Measurements from ENCODE around the gene DCST2.

The DCST2 gene

GRCh38 chr1:155002464-155003226, 30.9 kb downstream of the DCST2 start, which contains the start of gene ZBTB7B:
TSS of gene ZBTB7B (plus strand) at chr1:155002802. CDS start at chr1:155014661, 11,859 bp downstream.
- Histone ChIP-seq H3K36me3 (peaks cover 17% of the 10 kb centered on the region), H3K9me3 (ENCODE audit: severe bottlenecking) (no peaks in the 10 kb centered on the region), H3K27me3 (ENCODE audit: insufficient read depth, low read depth, severe bottlenecking) (no peaks in the 10 kb centered on the region), H3K4me3 (ENCODE audit: low read depth, low read length) (peak within 1 kb of the TSS; percentile 73), H3K27ac (peak within 1 kb of the TSS; percentile 99)
- no peak for DNase-seq
- TF ChIP-seq CTCF (IDR thresholded peaks at IDR 0.05; ENCODE audit: low read depth, low read length) = no peak

- Histone ChIP-seq H3K36me3 (peaks cover 11% of the 10 kb centered on the region), H3K27ac (peak overlapping the region; percentile 99), H3K9me3 (ENCODE audit: severe bottlenecking) (no peaks in the 10 kb centered on the region), H3K4me3 (ENCODE audit: low read depth, low read length) (peak overlapping the region; percentile 64), H3K27me3 (ENCODE audit: insufficient read depth, low read depth, severe bottlenecking) (no peaks in the 10 kb centered on the region)
- peak; percentile 100 for DNase-seq
- peak; percentile 86 for TF ChIP-seq CTCF (IDR thresholded peaks at IDR 0.05; ENCODE audit: low read depth, low read length)
Measured at GRCh38 chr1:155001675-155002463, 31.7 kb downstream of the DCST2 start.

- DNase-seq = no peak
- H3K9me3 ChIP-seq (ENCODE audit: severe bottlenecking) = no peaks in the 10 kb centered on the region
- peak overlapping the region; percentile 99 for H3K27ac ChIP-seq
- peaks cover 8% of the 10 kb centered on the region for H3K36me3 ChIP-seq
- no peaks in the 10 kb centered on the region for H3K27me3 ChIP-seq (ENCODE audit: insufficient read depth, low read depth, severe bottlenecking)
- no peak for TF ChIP-seq CTCF (IDR thresholded peaks at IDR 0.05; ENCODE audit: low read depth, low read length)
- H3K4me3 ChIP-seq (ENCODE audit: low read depth, low read length) = peak overlapping the region; percentile 64
Measured at GRCh38 chr1:155001425-155001674, 32.2 kb downstream of the DCST2 start.

- no peaks in the 10 kb centered on the region for H3K27me3 ChIP-seq (ENCODE audit: insufficient read depth, low read depth, severe bottlenecking)
- H3K9me3 ChIP-seq (ENCODE audit: severe bottlenecking) = no peaks in the 10 kb centered on the region
- TF ChIP-seq CTCF (IDR thresholded peaks at IDR 0.05; ENCODE audit: low read depth, low read length) = peak; percentile 41; the same call in 1 of the 2 replicates
- DNase-seq = peak; percentile 100
- peaks cover 4% of the 10 kb centered on the region for H3K36me3 ChIP-seq
- H3K4me3 ChIP-seq (ENCODE audit: low read depth, low read length) = peak overlapping the region; percentile 64
- H3K27ac ChIP-seq = peak overlapping the region; percentile 99
Measured at GRCh38 chr1:155000726-155001424, 32.7 kb downstream of the DCST2 start.

- peak overlapping the region; percentile 64 for H3K4me3 ChIP-seq (ENCODE audit: low read depth, low read length)
- H3K36me3 ChIP-seq = peaks cover 4% of the 10 kb centered on the region; the same call in 1 of the 2 replicates
- no peak for TF ChIP-seq CTCF (IDR thresholded peaks at IDR 0.05; ENCODE audit: low read depth, low read length)
- no peak for DNase-seq
- peak overlapping the region; percentile 99 for H3K27ac ChIP-seq
- no peaks in the 10 kb centered on the region for H3K9me3 ChIP-seq (ENCODE audit: severe bottlenecking)
- no peaks in the 10 kb centered on the region for H3K27me3 ChIP-seq (ENCODE audit: insufficient read depth, low read depth, severe bottlenecking)
Measured at GRCh38 chr1:155000411-155000725, 33.2 kb downstream of the DCST2 start.

Measured in WERI-Rb-1 (cell line).